T-helper 2 cell treated with Interferon-gamma antibody and Interleukin-4, amounts not matched to agents 100 ng/mL and 5 ng/mL, for 36 hours (primary cell): Measurements from ENCODE around the gene RIPOR3. TPM values are rescaled to one million over a fixed set of nuclear protein-coding genes. Genes with fewer than 3 reads are reported as not detected.
"Not testable (repeated sequence)": the region's sequence is repeated elsewhere in the genome, so short reads cannot be mapped to it uniquely, and the experiment has no call there.

Experiments used
- intact Hi-C: fragments of 100-400 bp; cut with micrococcal nuclease; formaldehyde crosslinking; loops from one replicate; pipeline ENCODE4 v1.15.1; 2023
- total RNA-seq: library from RNA; stranded (reverse); gene quantifications from 2 replicates; pipeline ENCODE4 v1.2.3, GENCODE V29; 2022

The RIPOR3 gene
- total RNA-seq, 1 donor from 2014 or later, result not detected

GRCh38 chr20:50704971-50705370, 13.6 kb upstream of the RIPOR3 start:
- intact Hi-C loops, result no loop called here

DNA sequence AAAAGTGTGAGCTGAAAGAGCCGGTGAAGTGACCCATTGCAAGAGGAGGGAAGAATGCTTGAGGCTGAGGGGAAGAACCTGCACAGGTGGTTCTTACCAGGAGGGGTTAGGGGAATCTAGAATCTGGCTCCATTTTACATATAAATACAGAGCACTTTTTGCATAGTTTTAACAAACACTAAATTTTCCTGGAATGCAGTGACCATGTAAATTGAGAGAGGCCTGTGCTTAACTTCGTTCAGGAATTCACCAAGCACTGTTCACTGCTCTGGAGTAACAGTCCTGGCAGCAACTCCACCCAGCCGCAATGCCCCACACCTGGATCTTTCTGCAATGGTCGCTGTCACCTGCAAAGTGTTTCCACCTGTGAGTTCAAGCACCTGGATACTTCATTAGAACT, 13.2 kb upstream of the RIPOR3 start:
- intact Hi-C loops, result no loop called here

GRCh38 chr20:50703651-50704438, 12.5 kb upstream of the RIPOR3 start:
- intact Hi-C loops, result not testable (repeated sequence)

GRCh38 chr20:50701041-50701963, 10.0 kb upstream of the RIPOR3 start:
- intact Hi-C loops, result no loop called here

- intact Hi-C loops, result no loop called here
Observed at GRCh38 chr20:50699688-50700087, 8.3 kb upstream of the RIPOR3 start.

GRCh38 chr20:50698255-50698654, 6.9 kb upstream of the RIPOR3 start:
- intact Hi-C loops, result not testable (repeated sequence)

- intact Hi-C loops, result no loop called here
Observed at GRCh38 chr20:50695135-50695872, 4.0 kb upstream of the RIPOR3 start.

DNA sequence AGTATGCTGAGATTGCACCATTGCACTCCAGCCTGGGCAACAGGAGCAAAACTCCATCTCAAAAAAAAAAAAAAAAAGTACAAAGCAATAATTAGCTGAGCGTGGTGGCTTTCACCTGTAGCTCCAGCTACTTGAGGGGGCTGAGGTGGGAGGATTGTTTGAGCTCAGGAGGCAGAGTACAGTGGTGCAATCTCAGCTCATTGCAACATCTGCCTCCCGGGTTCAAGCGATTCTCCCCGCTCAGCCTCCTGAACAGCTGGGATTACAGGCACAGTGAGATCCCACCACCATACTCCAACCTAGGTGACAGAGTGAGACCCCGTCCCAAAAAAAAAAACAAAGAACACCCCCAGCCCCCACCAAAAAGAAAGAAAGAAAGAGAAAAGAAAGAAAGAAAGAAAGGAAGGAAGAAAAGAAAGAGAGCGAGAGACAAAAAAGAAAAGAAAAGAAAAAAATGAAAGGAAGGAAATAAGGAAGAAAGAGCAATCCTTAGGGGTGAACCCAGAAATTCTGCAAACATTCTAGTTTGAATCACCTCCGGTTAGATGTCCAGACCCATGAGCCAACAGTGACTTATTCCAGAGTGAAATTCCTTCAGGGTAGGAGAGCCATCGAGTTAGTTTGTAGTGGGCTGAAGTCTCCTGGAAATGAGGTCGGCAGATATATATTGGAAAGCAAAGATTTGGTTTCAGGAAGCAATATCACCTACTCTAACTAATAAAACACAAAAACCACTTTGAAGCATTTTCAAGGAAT, 3.2 kb upstream of the RIPOR3 start:
- intact Hi-C loops, result no loop called here

- intact Hi-C loops, result no loop called here
Observed at GRCh38 chr20:50693001-50693400, 1.7 kb upstream of the RIPOR3 start.

GRCh38 chr20:50692552-50692933, 1.2 kb upstream of the RIPOR3 start:
- intact Hi-C loops, result no loop called here

DNA sequence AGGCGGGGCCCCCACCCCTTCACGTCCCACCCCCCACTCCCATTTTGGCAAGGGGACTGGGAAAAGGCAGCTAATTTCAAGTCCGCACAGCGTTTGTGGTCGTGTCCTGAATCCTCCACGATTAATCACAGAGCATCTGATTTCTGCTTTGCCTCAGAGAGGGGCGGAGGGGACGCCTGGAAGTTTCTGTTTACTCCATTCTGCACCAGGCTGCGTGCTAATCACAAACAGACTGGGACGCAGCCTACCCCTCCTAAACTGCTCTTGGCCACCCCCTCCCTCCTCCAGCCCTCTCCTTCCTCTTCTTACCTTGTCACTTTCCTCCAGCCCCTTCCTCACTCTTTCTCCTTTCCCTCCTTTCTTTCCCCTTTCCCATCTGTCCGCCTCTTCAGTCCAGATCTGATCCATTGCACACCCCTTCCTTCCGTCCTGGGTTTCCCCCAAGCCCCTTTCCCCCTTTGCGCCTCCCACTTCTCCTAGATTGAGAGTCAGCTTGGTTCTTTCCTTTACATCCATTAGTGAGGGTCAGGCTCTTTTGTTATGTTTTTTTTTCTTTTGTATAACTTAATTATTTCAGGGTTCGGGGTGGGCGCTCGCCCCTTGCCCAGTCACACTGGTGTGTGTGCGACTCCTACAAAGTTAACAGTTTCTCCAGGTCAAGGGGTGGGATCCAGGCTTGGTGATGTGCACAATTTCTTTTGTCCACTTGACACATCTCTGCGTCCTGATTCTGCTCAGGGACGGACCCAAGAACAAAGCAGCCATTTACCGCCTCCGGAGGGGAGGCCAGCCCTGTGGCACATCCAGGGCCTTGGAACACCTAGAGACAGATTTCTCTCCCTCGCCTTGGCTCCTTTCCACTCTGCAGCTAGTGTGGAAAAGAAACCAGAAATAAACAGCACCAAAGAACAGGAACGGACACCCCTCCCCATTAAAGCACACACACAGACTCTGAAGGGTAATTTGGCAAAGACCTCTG, 520 bp upstream of the RIPOR3 start:
- intact Hi-C loops, result no loop called here

DNA sequence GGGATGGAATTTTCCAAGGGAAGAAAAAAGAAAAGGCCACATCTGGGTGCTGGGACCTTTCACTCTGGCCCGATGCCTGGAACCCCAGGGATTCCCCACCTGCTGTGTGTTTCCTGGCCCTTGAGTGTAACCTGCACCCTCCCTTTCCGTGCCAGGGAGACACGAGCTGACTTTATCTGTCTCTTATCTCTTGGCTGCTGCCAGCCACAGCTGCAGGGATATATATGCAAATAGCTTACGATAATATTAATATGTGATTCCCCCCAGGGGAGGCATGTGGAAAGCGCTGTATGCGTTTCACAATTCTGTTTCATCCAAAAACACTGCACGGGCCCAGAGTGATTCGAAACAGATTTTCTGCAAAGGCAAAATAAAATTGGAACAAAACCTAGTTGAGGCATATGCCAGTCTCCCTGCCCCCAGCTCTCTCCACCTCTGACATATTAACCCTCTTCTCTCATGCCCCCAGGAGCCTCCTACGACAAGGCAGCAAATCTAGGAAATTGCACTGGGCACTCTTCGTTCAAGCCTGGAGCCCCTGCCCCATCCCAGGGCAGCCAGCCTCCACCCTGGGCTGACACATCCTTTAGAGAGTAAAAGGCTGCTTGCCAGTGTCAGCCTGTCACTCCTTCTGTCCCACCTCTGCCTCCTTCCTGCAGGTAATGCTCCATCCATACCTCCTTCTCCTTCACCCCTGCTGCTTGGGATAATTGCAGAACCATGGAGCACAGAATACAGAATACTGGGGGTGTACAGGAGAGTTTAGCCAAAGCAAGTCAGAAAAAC, 1.3 kb downstream of the RIPOR3 start:
- intact Hi-C loops, result no loop called here

GRCh38 chr20:50688256-50688975, 2.9 kb downstream of the RIPOR3 start:
- intact Hi-C loops, result no loop called here

GRCh38 chr20:50686821-50687220, 4.5 kb downstream of the RIPOR3 start:
- intact Hi-C loops, result no loop called here

- intact Hi-C loops, result no loop called here
Observed at GRCh38 chr20:50683570-50683969, 7.8 kb downstream of the RIPOR3 start.

DNA sequence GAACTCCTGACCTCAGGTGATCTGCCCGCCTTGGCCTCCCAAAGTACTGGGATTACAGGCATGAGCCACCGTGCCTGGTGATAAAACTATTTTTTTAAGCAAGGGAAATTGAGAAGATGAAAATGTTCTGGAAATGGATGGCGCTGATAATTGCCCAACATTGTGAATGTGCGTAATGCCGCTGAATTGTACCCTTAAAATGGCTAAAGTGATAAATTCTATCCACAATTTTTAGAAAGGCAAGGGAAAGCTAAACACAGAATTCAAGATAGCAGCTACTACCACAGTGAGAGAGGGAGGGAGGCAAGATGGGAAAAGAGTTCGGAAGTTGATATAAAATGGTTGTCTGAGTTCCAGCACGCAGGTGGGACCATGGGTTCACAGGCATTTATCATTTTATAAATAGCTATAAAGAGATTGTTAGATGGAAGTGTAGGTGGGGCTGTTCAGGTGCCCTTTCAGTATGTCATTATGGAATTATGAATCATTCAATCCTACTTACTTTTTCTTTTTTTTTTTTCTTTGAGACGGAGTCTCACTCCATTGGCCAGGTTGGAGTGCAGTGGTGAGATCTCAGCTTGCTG, 8.3 kb downstream of the RIPOR3 start:
- intact Hi-C loops, result no loop called here

- intact Hi-C loops, result no loop called here
Observed at GRCh38 chr20:50682065-50682464, 9.3 kb downstream of the RIPOR3 start.
